GM12801 (cell line): ENCODE results near the gene LDAH.

ENCODE experiments used
- TF ChIP-seq, protein P1 (sequence below): IDR thresholded peaks from one replicate; pipeline ENCODE4 v1.5.1; 2011; ENCODE audit warnings: control low read depth; ENCODE audit not compliant: insufficient read length; ENCODE audit errors: extremely low read depth

LDAH gene

DNA sequence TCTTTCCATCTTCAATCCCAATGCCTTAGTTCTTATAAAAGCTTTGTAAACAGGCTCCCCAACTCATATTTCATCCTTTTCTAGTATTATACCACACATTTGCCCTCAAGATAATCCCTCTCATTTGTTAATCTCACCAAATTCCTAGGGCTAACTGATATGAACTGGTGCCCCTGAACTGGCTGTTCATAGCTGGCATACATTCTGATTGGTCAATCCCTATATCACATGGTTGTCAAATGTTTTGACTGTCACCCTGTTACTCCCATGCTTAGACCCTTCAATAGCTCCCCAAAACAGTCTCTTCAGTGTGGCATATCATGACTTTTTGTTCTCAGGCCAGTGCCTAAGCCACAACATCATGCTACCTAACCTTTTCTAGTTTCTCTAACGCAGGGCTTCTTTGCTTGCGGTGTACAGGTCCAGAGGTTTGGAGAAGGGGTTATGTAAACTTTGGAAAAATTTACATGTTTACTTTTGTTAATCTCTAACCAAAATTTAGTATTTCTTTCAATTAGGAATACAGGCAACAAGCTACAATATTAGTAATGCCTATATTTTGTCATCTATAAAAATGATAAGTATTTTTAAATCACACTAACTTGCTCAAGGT, 125.5 kb downstream of the LDAH start:
- TF ChIP-seq, protein P1, sequence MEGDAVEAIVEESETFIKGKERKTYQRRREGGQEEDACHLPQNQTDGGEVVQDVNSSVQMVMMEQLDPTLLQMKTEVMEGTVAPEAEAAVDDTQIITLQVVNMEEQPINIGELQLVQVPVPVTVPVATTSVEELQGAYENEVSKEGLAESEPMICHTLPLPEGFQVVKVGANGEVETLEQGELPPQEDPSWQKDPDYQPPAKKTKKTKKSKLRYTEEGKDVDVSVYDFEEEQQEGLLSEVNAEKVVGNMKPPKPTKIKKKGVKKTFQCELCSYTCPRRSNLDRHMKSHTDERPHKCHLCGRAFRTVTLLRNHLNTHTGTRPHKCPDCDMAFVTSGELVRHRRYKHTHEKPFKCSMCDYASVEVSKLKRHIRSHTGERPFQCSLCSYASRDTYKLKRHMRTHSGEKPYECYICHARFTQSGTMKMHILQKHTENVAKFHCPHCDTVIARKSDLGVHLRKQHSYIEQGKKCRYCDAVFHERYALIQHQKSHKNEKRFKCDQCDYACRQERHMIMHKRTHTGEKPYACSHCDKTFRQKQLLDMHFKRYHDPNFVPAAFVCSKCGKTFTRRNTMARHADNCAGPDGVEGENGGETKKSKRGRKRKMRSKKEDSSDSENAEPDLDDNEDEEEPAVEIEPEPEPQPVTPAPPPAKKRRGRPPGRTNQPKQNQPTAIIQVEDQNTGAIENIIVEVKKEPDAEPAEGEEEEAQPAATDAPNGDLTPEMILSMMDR: no peak

- TF ChIP-seq, protein P1: no peak
Observed at GRCh38 chr2:20696366-20696765, 126.5 kb downstream of the LDAH start.

- TF ChIP-seq, protein P1: no peak
Observed at GRCh38 chr2:20693317-20693716, 129.6 kb downstream of the LDAH start.

- TF ChIP-seq, protein P1: no peak
Observed at GRCh38 chr2:20692081-20692480, 130.8 kb downstream of the LDAH start.

- TF ChIP-seq, protein P1: no peak
Observed at GRCh38 chr2:20691076-20691734, 131.7 kb downstream of the LDAH start.

DNA sequence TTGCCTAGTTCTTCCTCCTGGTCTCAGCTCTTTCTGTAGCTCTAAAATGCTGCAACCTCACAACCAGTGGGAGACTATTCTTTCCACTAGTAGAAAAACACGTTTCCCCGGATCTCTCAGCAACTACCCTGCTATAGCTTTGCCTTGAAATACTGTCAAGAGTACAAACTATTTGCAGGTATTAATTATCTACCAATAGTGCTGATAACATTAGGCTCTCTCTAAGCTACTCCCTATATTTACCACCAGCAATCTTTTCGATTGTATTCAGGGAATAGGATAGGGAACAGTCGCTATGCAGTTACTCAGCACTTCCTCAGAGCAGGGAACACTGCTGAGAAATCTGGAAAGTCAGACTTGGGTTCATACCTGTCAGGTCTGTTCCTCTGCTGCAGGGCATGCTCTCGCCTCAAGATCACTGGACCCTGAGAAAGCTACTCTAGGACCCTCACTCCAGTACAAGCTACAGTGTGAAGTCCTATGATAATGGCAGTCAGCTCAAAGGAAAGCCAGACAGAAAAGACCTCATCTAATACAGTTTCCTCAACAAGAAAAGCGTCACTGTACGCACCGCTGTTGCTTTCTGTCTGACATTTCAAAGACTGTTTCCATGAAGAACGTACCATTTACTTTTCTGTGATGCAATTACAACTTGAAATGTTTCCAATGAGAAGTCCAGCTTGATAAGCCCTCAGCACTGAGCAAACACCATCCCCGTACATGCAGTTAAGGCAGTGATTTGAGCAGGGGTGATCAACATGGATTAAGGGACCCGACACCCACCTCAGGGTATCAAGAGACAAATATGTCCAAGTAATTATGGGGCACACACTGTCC, 133.3 kb downstream of the LDAH start:
- TF ChIP-seq, protein P1: no peak

DNA sequence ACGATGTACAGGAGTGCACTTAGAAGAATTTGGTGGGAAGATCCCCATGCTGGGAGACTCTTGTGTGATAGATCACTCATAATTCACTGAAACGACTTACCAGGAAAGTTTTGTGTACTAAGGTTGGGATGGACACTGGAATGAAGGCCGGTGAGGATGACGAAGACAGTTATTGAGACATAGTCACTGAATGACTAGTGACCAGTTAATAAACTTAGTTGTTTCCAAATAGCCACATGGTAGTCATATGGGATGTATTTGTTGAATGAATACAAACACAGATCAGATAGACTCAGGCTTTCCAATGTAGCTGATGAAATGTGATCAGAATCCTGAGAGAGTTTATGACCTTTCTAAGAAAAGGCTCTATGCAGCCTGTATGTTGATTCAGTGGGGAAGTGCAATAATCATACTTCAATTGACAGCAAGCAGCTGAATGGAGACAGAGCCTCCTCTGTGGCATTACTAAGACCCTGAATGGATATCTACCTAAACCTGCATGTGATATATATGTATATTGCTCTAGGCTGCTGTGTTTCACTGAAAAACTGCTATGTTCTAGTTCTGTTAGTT, 135.6 kb downstream of the LDAH start:
- TF ChIP-seq, protein P1: no peak
